Progenitor cell of endocrine pancreas (in vitro differentiated cells): Measurements from ENCODE around the gene NDST3. TPM values are rescaled to one million over a fixed set of nuclear protein-coding genes. Genes with fewer than 3 reads are reported as not detected.

Experiments used
- DNase-seq: peaks from one replicate; pipeline ENCODE4 v3.0.0; 2021; ENCODE audit warnings: low spot score; ENCODE audit not compliant: unreplicated experiment
- H3K27ac Mint-ChIP-seq: 2 replicates; pipeline ENCODE4 v1.8.0; 2021; ENCODE audit warnings: mild to moderate bottlenecking, moderate library complexity, mixed read lengths
- H3K27me3 Mint-ChIP-seq: 2 replicates; pipeline ENCODE4 v1.8.0; 2021; ENCODE audit warnings: mixed read lengths
- H3K36me3 Mint-ChIP-seq: 2 replicates; pipeline ENCODE4 v1.8.0; 2022; ENCODE audit warnings: mixed read lengths; ENCODE audit not compliant: insufficient read depth
- H3K4me1 Mint-ChIP-seq: 2 replicates; pipeline ENCODE4 v1.8.0; 2021; ENCODE audit warnings: low read depth, mixed read lengths
- H3K4me3 Mint-ChIP-seq: 2 replicates; pipeline ENCODE4 v1.8.0; 2021; ENCODE audit warnings: low read depth, mild to moderate bottlenecking, moderate library complexity, mixed read lengths
- H3K9me3 Mint-ChIP-seq: 2 replicates; pipeline ENCODE4 v1.8.0; 2021; ENCODE audit warnings: low read depth, mixed read lengths
- total RNA-seq: library from RNA; stranded (reverse); gene quantifications from 2 replicates; pipeline ENCODE4 v1.2.1, GENCODE V29; 2021
- TF ChIP-seq, protein P1 (sequence below): fragments of 200-600 bp; sonication (generic); IDR thresholded peaks from one replicate; pipeline ENCODE4 v1.5.0; 2021; ENCODE audit warnings: antibody characterized with exemption, mild to moderate bottlenecking; ENCODE audit not compliant: unreplicated experiment

Gene NDST3
- total RNA-seq, 1 donor from 2014 or later, result 1.8 TPM

DNA sequence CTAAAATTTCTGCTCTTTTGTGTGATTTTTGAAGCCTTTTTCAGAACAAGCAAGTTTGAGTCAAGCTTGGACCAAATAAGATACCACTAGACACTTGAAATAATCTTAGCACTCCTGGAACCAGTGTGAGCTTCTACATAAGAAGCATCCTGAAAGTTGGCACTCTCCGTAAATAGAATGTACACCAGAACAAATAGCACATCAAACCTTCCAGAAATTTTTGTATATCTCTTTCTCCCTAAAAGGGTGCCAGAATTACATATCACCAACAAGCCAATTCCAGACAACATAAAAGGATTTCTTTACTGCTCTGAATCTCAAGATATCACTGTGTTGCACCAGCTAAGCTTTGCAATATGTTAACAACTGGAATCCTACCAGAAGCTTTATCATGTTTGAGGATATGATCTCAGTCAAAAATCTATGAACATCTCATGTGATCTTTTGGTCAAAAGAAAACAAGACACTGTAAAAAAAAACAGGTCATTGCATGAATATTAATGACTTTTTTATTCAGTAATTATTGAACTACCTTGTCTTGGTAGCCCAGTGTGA lies 201.4 kb downstream of the NDST3 start:
- DNase-seq, result no peak
- Mint-ChIP-seq H3K36me3 (no peaks in the 10 kb centered on the region), H3K27ac (no peak overlapping the region), H3K4me1 (no peaks in the 10 kb centered on the region), H3K4me3 (no peak overlapping the region), H3K9me3 (no peaks in the 10 kb centered on the region), H3K27me3 (no peaks in the 10 kb centered on the region)
- TF ChIP-seq, protein P1, sequence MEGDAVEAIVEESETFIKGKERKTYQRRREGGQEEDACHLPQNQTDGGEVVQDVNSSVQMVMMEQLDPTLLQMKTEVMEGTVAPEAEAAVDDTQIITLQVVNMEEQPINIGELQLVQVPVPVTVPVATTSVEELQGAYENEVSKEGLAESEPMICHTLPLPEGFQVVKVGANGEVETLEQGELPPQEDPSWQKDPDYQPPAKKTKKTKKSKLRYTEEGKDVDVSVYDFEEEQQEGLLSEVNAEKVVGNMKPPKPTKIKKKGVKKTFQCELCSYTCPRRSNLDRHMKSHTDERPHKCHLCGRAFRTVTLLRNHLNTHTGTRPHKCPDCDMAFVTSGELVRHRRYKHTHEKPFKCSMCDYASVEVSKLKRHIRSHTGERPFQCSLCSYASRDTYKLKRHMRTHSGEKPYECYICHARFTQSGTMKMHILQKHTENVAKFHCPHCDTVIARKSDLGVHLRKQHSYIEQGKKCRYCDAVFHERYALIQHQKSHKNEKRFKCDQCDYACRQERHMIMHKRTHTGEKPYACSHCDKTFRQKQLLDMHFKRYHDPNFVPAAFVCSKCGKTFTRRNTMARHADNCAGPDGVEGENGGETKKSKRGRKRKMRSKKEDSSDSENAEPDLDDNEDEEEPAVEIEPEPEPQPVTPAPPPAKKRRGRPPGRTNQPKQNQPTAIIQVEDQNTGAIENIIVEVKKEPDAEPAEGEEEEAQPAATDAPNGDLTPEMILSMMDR, result no peak

DNA sequence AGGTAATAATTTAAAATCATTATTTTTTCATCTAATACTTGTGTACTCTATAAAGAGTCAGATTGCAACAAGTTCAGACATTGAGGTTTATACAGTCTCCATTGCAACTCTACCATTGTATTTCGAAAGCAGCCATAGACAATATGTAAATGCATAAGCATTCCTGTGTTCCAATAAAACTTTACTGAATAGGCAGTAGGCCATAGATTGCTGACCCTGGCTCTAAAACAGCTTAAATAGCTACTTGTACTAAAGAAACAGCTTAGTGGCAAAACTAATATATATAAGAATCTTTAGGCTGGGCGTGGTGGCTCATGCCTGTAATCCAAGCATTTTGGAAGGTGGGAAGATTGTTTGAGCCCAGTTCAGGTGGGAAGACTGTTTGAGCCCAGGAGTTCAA lies 203.2 kb downstream of the NDST3 start:
- H3K36me3 Mint-ChIP-seq, result no peaks in the 10 kb centered on the region
- TF ChIP-seq, protein P1, result no peak
- H3K9me3 Mint-ChIP-seq, result no peaks in the 10 kb centered on the region
- no peak overlapping the region for H3K4me3 Mint-ChIP-seq
- no peak overlapping the region for H3K27ac Mint-ChIP-seq
- no peaks in the 10 kb centered on the region for H3K27me3 Mint-ChIP-seq
- no peak for DNase-seq
- no peaks in the 10 kb centered on the region for H3K4me1 Mint-ChIP-seq

DNA sequence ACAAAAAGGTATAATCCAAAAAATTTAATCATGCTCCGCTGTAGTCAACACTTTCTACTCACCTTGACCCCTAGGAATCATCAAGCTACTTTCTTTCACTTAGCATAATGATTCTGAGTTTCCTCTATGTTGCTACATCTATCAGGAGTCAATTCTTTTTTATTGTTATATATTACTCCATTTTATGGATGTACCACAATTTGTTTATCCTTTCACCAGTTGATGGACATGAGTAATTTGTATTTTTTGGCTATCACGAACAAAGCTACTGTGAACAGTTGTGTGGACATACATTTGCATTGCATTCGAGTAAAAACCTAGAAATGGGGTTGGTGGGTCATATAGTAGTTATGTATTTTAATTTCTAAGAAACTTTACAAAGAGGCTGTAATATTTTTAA lies 215.6 kb downstream of the NDST3 start:
- H3K4me1 Mint-ChIP-seq, result no peaks in the 10 kb centered on the region
- H3K4me3 Mint-ChIP-seq, result no peak overlapping the region
- H3K9me3 Mint-ChIP-seq, result no peaks in the 10 kb centered on the region
- no peaks in the 10 kb centered on the region for H3K27me3 Mint-ChIP-seq
- TF ChIP-seq, protein P1, result no peak
- no peak overlapping the region for H3K27ac Mint-ChIP-seq
- no peaks in the 10 kb centered on the region for H3K36me3 Mint-ChIP-seq
- DNase-seq, result no peak

DNA sequence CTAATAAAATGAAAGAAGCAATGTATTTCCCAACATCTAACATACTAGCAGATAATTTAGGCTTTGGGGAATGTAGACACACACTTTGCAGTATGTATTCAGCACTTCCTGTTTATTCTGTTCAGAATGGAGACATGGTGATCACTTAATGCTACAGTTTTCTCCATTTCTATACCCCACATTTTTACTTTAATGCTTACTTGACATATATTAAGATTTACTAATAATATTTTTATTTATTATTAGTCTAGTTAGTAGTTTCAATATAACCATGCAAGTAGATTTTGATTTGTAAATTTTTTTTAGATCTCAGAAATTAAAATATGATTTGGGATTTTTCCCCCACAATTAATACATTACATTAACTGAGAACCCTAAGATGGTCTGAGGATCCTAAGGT lies 220.1 kb downstream of the NDST3 start:
- TF ChIP-seq, protein P1, result no peak
- peaks cover 2% of the 10 kb centered on the region for H3K4me1 Mint-ChIP-seq
- no peaks in the 10 kb centered on the region for H3K27me3 Mint-ChIP-seq
- H3K9me3 Mint-ChIP-seq, result no peaks in the 10 kb centered on the region
- no peak for DNase-seq
- H3K36me3 Mint-ChIP-seq, result no peaks in the 10 kb centered on the region
- H3K4me3 Mint-ChIP-seq, result no peak overlapping the region
- no peak overlapping the region for H3K27ac Mint-ChIP-seq

DNA sequence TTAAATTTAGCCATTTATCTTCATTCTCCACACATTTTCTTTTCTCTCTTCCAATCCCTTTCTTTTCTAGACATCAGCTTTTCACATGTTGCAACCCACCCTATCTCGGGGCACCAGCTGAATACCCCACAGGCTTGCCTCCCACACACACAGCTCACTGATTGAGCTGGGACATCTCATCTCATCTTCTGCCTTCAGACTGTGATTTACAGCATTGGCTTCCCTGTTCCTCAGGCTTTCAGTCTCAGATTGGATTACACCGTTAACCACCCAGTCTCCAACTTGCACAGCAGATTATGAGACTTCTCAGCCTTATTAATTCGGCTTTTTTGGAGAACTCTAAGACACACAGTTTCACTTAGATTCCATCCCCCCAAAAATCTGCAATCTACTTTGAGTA lies 224.8 kb downstream of the NDST3 start:
- Mint-ChIP-seq H3K9me3 (no peaks in the 10 kb centered on the region), H3K36me3 (no peaks in the 10 kb centered on the region), H3K27me3 (no peaks in the 10 kb centered on the region), H3K27ac (no peak overlapping the region), H3K4me3 (no peak overlapping the region), H3K4me1 (peaks cover 2% of the 10 kb centered on the region)
- TF ChIP-seq, protein P1, result no peak
- DNase-seq, result no peak
